ENCODE data around the gene KASH5. TPM values are rescaled to one million over a fixed set of nuclear protein-coding genes. Genes with fewer than 3 reads are reported as not detected.

The KASH5 gene
- total RNA-seq, 1 experiment from 2014 or later, result not detected

DNA sequence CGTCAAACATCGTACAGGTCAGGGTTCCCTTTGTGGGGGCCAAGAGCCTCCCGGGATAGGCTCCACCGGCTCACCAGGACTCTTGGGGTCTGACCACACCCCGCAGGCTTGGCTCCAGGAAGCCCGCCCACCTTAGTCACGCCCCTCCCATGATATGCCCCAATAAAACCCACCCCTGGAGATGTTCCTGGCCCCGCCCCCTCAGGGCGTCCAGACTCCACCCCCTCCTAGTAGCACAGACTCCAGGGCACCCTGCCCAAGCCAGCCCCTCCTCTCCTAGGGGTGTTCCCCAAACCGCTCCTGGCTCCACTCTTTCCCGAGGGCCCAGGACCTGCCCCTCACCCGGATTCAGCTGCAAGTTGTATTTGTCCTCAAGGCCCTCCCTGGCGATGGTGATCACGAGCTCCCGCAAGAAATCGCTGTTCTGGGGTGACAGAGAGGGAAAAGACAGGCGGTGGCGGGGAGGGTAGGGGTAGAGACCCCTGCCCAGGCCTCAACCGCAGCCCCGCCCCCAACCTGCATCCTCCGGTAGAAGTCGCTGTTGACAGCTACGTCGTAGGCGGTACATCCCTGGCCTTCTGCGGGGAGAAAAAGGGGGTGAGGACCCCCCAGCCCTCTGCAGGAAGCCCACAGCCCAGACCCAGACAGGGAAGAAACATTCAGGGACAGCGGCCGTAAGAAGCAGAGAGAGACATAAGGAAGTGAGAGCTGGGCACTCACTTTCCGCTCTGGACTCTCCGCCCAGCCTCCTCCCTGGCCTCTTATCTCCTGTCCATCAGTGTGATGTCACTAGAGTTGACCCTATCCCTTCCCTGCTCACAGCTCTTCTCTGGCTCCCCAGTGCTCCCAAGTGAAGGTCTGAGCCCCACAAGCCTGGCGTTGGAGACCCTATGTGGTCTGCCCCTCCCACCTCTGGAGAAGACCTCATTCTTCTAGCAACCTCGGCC is 59.7 kb downstream of the KASH5 start:
- no peaks in the 10 kb centered on the region for H3K9me3 Mint-ChIP-seq (ENCODE audit: low read depth, unreplicated experiment)
- H3K36me3 Mint-ChIP-seq (ENCODE audit: insufficient read depth, unreplicated experiment), result peaks cover 67% of the 10 kb centered on the region
- intact Hi-C loops (cut with micrococcal nuclease; ENCODE audit: unreplicated experiment), result no loop called here
- TF ChIP-seq, protein P1, sequence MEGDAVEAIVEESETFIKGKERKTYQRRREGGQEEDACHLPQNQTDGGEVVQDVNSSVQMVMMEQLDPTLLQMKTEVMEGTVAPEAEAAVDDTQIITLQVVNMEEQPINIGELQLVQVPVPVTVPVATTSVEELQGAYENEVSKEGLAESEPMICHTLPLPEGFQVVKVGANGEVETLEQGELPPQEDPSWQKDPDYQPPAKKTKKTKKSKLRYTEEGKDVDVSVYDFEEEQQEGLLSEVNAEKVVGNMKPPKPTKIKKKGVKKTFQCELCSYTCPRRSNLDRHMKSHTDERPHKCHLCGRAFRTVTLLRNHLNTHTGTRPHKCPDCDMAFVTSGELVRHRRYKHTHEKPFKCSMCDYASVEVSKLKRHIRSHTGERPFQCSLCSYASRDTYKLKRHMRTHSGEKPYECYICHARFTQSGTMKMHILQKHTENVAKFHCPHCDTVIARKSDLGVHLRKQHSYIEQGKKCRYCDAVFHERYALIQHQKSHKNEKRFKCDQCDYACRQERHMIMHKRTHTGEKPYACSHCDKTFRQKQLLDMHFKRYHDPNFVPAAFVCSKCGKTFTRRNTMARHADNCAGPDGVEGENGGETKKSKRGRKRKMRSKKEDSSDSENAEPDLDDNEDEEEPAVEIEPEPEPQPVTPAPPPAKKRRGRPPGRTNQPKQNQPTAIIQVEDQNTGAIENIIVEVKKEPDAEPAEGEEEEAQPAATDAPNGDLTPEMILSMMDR (IDR thresholded peaks at IDR 0.05; ENCODE audit: unreplicated experiment), result no peak
- H3K27me3 Mint-ChIP-seq (ENCODE audit: unreplicated experiment), result peaks cover 4% of the 10 kb centered on the region
- peaks cover 31% of the 10 kb centered on the region for H3K4me1 Mint-ChIP-seq (ENCODE audit: low read depth, unreplicated experiment)
- H3K4me3 Mint-ChIP-seq (ENCODE audit: low read depth, unreplicated experiment), result no peak overlapping the region
- CTCF ChIA-PET, result no interaction called here
- H3K27ac Mint-ChIP-seq (ENCODE audit: unreplicated experiment), result peak overlapping the region; percentile 7
- peak; percentile 30 for DNase-seq
- BruUV-seq (replicated peaks), result no TSS peak

GRCh38 chr19:49448432-49448786 is 60.4 kb downstream of the KASH5 start:
- DNase-seq, result no peak
- peaks cover 67% of the 10 kb centered on the region for H3K36me3 Mint-ChIP-seq (ENCODE audit: insufficient read depth, unreplicated experiment)
- TF ChIP-seq, protein P1 (IDR thresholded peaks at IDR 0.05; ENCODE audit: unreplicated experiment), result no peak
- H3K9me3 Mint-ChIP-seq (ENCODE audit: low read depth, unreplicated experiment), result no peaks in the 10 kb centered on the region
- H3K4me3 Mint-ChIP-seq (ENCODE audit: low read depth, unreplicated experiment), result no peak overlapping the region
- H3K4me1 Mint-ChIP-seq (ENCODE audit: low read depth, unreplicated experiment), result peaks cover 31% of the 10 kb centered on the region
- CTCF ChIA-PET, result no interaction called here
- no TSS peak for BruUV-seq (replicated peaks)
- intact Hi-C loops (cut with micrococcal nuclease; ENCODE audit: unreplicated experiment), result no loop called here
- no peaks in the 10 kb centered on the region for H3K27me3 Mint-ChIP-seq (ENCODE audit: unreplicated experiment)
- peak overlapping the region; percentile 7 for H3K27ac Mint-ChIP-seq (ENCODE audit: unreplicated experiment)

GRCh38 chr19:49450405-49450804 is 62.4 kb downstream of the KASH5 start:
- Mint-ChIP-seq H3K4me1 (ENCODE audit: low read depth, unreplicated experiment) (peaks cover 24% of the 10 kb centered on the region), H3K4me3 (ENCODE audit: low read depth, unreplicated experiment) (peak overlapping the region; percentile 96), H3K27me3 (ENCODE audit: unreplicated experiment) (no peaks in the 10 kb centered on the region), H3K36me3 (ENCODE audit: insufficient read depth, unreplicated experiment) (peaks cover 66% of the 10 kb centered on the region), H3K9me3 (ENCODE audit: low read depth, unreplicated experiment) (no peaks in the 10 kb centered on the region), H3K27ac (ENCODE audit: unreplicated experiment) (no peak overlapping the region)
- TF ChIP-seq, protein P1 (IDR thresholded peaks at IDR 0.05; ENCODE audit: unreplicated experiment), result no peak
- intact Hi-C loops (cut with micrococcal nuclease; ENCODE audit: unreplicated experiment), result loop anchor here (5.0 kb wide), 1 partner anchor 192 kb away; the partner anchor contains the start of genes RRAS and SCAF1
- DNase-seq, result no peak
- BruUV-seq (replicated peaks), result no TSS peak
- CTCF ChIA-PET, result interaction anchor here (0.6 kb wide), 1 partner anchor 30 kb away, joined by 7 read pairs; no protein-coding TSS in a partner anchor

GRCh38 chr19:49451430-49452181 is 63.6 kb downstream of the KASH5 start, which contains the start of gene PIH1D1:
TSS of gene PIH1D1 (minus strand) at chr19:49451814. CDS start at chr19:49451574, 240 bp downstream.
- H3K9me3 Mint-ChIP-seq (ENCODE audit: low read depth, unreplicated experiment), result no peaks in the 10 kb centered on the region
- intact Hi-C loops (cut with micrococcal nuclease; ENCODE audit: unreplicated experiment), result loop anchor here (5.0 kb wide), 1 partner anchor 191 kb away; the partner anchor contains the start of genes RRAS and SCAF1
- H3K4me3 Mint-ChIP-seq (ENCODE audit: low read depth, unreplicated experiment), result peak within 1 kb of the TSS; percentile 96
- DNase-seq, result peak; percentile 97
- no peaks in the 10 kb centered on the region for H3K27me3 Mint-ChIP-seq (ENCODE audit: unreplicated experiment)
- TF ChIP-seq, protein P1 (IDR thresholded peaks at IDR 0.05; ENCODE audit: unreplicated experiment), result no peak
- TSS peak; percentile 90 for BruUV-seq (replicated peaks)
- H3K4me1 Mint-ChIP-seq (ENCODE audit: low read depth, unreplicated experiment), result peaks cover 24% of the 10 kb centered on the region
- CTCF ChIA-PET, result interaction anchor here (0.5 to 1.4 kb wide), 4 partner anchors 9 to 928 kb away, joined by 3 to 14 read pairs (median 4); no protein-coding TSS in a partner anchor
- H3K27ac Mint-ChIP-seq (ENCODE audit: unreplicated experiment), result peak within 1 kb of the TSS; percentile 99
- H3K36me3 Mint-ChIP-seq (ENCODE audit: insufficient read depth, unreplicated experiment), result peaks cover 66% of the 10 kb centered on the region
